Astrocyte of the cerebellum (primary cell): ENCODE results near the gene CHL1.
A peak's percentile ranks its signal among the peaks of the same experiment; 100 is the strongest.

ENCODE experiments used
- DNase-seq: peaks from one replicate; pipeline ENCODE4 v3.0.0-alpha.2; 2011; ENCODE audit warnings: low read depth
- H3K4me3 ChIP-seq: 2 replicates; pipeline ENCODE4 v1.5.1; 2011; ENCODE audit warnings: mild to moderate bottlenecking, low read depth, low read length, moderate library complexity
- CTCF ChIP-seq: IDR thresholded peaks from 2 replicates; pipeline ENCODE4 v1.5.1; 2012; ENCODE audit warnings: low read length, low read depth, moderate library complexity, mild to moderate bottlenecking; ENCODE audit errors: missing control alignments
- in situ Hi-C: cut with HindIII; loops from 2 replicates; pipeline ENCODE4 v1.10.0; 2017; ENCODE audit warnings: low sequenced_read_pairs

The CHL1 gene

GRCh38 chr3:330494-331115, 134.0 kb downstream of the CHL1 start:
- TF ChIP-seq CTCF: no peak
- no peak for DNase-seq
- in situ Hi-C loops: no loop called here
- H3K4me3 ChIP-seq: no peak overlapping the region

- H3K4me3 ChIP-seq: no peak overlapping the region
- TF ChIP-seq CTCF: no peak
- in situ Hi-C loops: no loop called here
- DNase-seq: peak; percentile 3
Measured at GRCh38 chr3:331881-332280, 135.3 kb downstream of the CHL1 start.

- no peak overlapping the region for H3K4me3 ChIP-seq
- TF ChIP-seq CTCF: no peak
- DNase-seq: no peak
- in situ Hi-C loops: no loop called here
Measured at GRCh38 chr3:332701-333100, 136.1 kb downstream of the CHL1 start.

- no peak for DNase-seq
- TF ChIP-seq CTCF: no peak
- H3K4me3 ChIP-seq: no peak overlapping the region
- in situ Hi-C loops: no loop called here
Measured at GRCh38 chr3:335240-335639, 138.7 kb downstream of the CHL1 start.

- DNase-seq: no peak
- TF ChIP-seq CTCF: no peak
- H3K4me3 ChIP-seq: no peak overlapping the region
- in situ Hi-C loops: no loop called here
Measured at GRCh38 chr3:339351-339750, 142.8 kb downstream of the CHL1 start.

GRCh38 chr3:341998-342397, 145.4 kb downstream of the CHL1 start:
- no peak for DNase-seq
- no peak overlapping the region for H3K4me3 ChIP-seq
- in situ Hi-C loops: no loop called here
- no peak for TF ChIP-seq CTCF
